ENCODE data around the gene INPP4B. TPM values are rescaled to one million over a fixed set of nuclear protein-coding genes. Genes with fewer than 3 reads are reported as not detected.
A peak's percentile ranks its signal among the peaks of the same experiment; 100 is the strongest.

Gene INPP4B
- total and polyA plus RNA-seq, 2 donors (not counting 1 experiment from before 2014, with no cell fraction given) = 19.7 to 22.2 TPM

DNA sequence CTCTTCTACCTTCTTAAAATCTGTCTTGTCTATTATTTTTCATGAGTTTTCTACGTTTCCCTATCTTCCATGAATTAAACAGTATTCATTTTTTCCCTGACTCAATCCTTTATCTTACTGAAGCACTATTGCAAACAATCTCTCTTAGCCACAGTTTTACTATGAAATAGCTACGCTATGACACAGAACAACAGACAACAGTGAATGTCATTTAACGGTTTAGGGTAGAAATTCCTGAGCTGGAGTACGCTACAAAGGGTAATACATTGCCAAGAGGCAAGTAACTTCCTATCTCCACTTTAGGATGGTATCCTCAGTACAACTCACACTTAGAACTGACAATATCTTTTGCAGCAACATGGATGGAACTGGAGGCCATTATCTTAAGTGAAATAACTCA lies 552.6 kb downstream of the INPP4B start:
- no peaks in the 10 kb centered on the region for H3K27me3 ChIP-seq (ENCODE audit: control insufficient read depth, insufficient read depth, low read length)
- no peaks in the 10 kb centered on the region for H4K20me1 ChIP-seq (ENCODE audit: control insufficient read depth, extremely low read depth, insufficient read depth, low read length)
- no peak overlapping the region for H3K4me3 ChIP-seq (replicated peaks in 1 of 4; ENCODE audit: control extremely low read depth in 1 of 4, insufficient read depth in 1 of 4, low read depth in 3 of 4, low read length in 4 of 4)
- H3K4me1 ChIP-seq (ENCODE audit: control insufficient read depth, extremely low read depth, insufficient read depth, low read length) = no peaks in the 10 kb centered on the region
- no peak overlapping the region for H3K4me2 ChIP-seq (ENCODE audit: extremely low read depth, insufficient read depth, low read length)
- H3K9me3 ChIP-seq (ENCODE audit: control insufficient read depth, insufficient read depth, low read depth, low read length) = no peaks in the 10 kb centered on the region
- H2AFZ ChIP-seq (ENCODE audit: low read length) = no peak overlapping the region
- TF ChIP-seq EZH2 (IDR thresholded peaks at IDR 0.05; ENCODE audit: low read length, missing control alignments) = no peak
- TF ChIP-seq, protein P1, sequence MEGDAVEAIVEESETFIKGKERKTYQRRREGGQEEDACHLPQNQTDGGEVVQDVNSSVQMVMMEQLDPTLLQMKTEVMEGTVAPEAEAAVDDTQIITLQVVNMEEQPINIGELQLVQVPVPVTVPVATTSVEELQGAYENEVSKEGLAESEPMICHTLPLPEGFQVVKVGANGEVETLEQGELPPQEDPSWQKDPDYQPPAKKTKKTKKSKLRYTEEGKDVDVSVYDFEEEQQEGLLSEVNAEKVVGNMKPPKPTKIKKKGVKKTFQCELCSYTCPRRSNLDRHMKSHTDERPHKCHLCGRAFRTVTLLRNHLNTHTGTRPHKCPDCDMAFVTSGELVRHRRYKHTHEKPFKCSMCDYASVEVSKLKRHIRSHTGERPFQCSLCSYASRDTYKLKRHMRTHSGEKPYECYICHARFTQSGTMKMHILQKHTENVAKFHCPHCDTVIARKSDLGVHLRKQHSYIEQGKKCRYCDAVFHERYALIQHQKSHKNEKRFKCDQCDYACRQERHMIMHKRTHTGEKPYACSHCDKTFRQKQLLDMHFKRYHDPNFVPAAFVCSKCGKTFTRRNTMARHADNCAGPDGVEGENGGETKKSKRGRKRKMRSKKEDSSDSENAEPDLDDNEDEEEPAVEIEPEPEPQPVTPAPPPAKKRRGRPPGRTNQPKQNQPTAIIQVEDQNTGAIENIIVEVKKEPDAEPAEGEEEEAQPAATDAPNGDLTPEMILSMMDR (conservative IDR thresholded peaks at IDR 0.05 in 1 of 2, IDR thresholded peaks at IDR 0.05 in 1 of 2; ENCODE audit: low read depth in 1 of 2, low read length in 2 of 2) = no peak
- no peaks in the 10 kb centered on the region for H3K36me3 ChIP-seq (ENCODE audit: control insufficient read depth, insufficient read depth, low read length)
- no peak overlapping the region for H3K27ac ChIP-seq (ENCODE audit: insufficient read depth, low read length)
- DNase-seq (ENCODE audit: low read depth in 2 of 2) = peak in 1 of 2 donors; percentile 83
- H3K79me2 ChIP-seq (ENCODE audit: control insufficient read depth, insufficient read depth, low read length) = no peaks in the 10 kb centered on the region
- H3K9ac ChIP-seq (ENCODE audit: insufficient read depth, low read length) = no peak overlapping the region

DNA sequence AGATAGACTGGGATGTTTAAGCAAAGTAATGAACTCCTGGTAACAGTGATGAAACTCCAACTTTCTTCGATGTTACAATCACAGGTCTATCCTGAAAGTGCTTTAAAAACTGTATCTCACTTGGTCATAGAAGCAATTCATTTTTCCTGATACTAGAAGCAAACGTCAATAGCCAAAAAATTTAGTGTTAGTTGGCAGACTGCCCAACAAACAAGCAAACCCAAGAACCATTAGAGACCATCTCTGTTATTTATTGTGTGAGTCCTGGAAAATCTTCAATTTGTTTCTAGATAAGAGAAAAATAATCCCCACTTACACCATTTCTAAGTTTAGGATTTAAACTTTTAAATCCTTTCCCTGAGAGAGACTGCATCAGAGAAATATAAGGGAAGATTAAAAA lies 553.9 kb downstream of the INPP4B start:
- Histone ChIP-seq H3K4me2 (ENCODE audit: extremely low read depth, insufficient read depth, low read length) (no peak overlapping the region), H3K9ac (ENCODE audit: insufficient read depth, low read length) (no peak overlapping the region), H3K36me3 (ENCODE audit: control insufficient read depth, insufficient read depth, low read length) (no peaks in the 10 kb centered on the region), H2AFZ (ENCODE audit: low read length) (no peak overlapping the region), H3K9me3 (ENCODE audit: control insufficient read depth, insufficient read depth, low read depth, low read length) (no peaks in the 10 kb centered on the region), H4K20me1 (ENCODE audit: control insufficient read depth, extremely low read depth, insufficient read depth, low read length) (no peaks in the 10 kb centered on the region), H3K79me2 (ENCODE audit: control insufficient read depth, insufficient read depth, low read length) (no peaks in the 10 kb centered on the region), H3K4me3 (replicated peaks in 1 of 4; ENCODE audit: control extremely low read depth in 1 of 4, insufficient read depth in 1 of 4, low read depth in 3 of 4, low read length in 4 of 4) (no peak overlapping the region), H3K27ac (ENCODE audit: insufficient read depth, low read length) (no peak overlapping the region), H3K4me1 (ENCODE audit: control insufficient read depth, extremely low read depth, insufficient read depth, low read length) (no peaks in the 10 kb centered on the region), H3K27me3 (ENCODE audit: control insufficient read depth, insufficient read depth, low read length) (no peaks in the 10 kb centered on the region)
- TF ChIP-seq EZH2 (IDR thresholded peaks at IDR 0.05; ENCODE audit: low read length, missing control alignments) = no peak
- TF ChIP-seq, protein P1 (conservative IDR thresholded peaks at IDR 0.05 in 1 of 2, IDR thresholded peaks at IDR 0.05 in 1 of 2; ENCODE audit: low read depth in 1 of 2, low read length in 2 of 2) = no peak
- DNase-seq (ENCODE audit: low read depth in 2 of 2) = no peak

DNA sequence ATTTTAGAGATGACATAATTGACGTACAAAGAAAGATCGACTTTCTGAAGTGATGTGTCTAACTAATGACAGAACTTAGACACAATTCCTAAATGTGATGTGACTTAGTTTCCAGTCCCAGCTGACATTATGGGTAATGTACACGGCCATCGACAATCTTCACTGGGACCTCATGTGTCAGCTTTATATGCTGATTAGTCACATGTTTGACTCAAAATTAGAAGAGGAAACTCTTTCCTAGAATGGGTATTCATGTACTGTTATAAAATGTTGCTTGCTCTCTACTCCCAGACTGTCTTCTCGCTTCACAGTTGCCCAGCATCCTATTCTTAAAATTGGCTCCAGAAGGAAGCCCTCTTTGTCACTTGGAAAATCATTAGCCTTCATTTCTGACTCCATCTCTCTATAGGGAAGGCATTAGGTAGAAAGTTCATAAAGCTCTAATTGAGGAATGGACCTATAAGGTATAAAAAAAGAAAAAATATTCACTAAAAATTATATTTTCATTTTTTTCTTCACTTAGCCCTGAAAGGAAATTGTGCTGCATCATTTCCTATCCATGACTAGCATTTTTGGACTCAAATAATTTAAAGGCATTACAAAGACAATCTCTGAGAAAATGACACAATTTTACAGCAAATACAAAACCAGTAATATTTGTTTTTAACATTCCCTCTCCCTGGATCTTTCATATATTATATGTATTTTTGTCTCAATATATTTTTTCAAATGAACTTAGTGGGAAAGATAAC lies 554.6 kb downstream of the INPP4B start:
- no peak overlapping the region for H3K9ac ChIP-seq (ENCODE audit: insufficient read depth, low read length)
- H3K79me2 ChIP-seq (ENCODE audit: control insufficient read depth, insufficient read depth, low read length) = no peaks in the 10 kb centered on the region
- no peak overlapping the region for H3K4me3 ChIP-seq (replicated peaks in 1 of 4; ENCODE audit: control extremely low read depth in 1 of 4, insufficient read depth in 1 of 4, low read depth in 3 of 4, low read length in 4 of 4)
- H3K27ac ChIP-seq (ENCODE audit: insufficient read depth, low read length) = no peak overlapping the region
- DNase-seq (ENCODE audit: low read depth in 2 of 2) = no peak
- no peak overlapping the region for H3K4me2 ChIP-seq (ENCODE audit: extremely low read depth, insufficient read depth, low read length)
- H3K9me3 ChIP-seq (ENCODE audit: control insufficient read depth, insufficient read depth, low read depth, low read length) = no peaks in the 10 kb centered on the region
- TF ChIP-seq EZH2 (IDR thresholded peaks at IDR 0.05; ENCODE audit: low read length, missing control alignments) = no peak
- TF ChIP-seq, protein P1 (conservative IDR thresholded peaks at IDR 0.05 in 1 of 2, IDR thresholded peaks at IDR 0.05 in 1 of 2; ENCODE audit: low read depth in 1 of 2, low read length in 2 of 2) = no peak
- H3K27me3 ChIP-seq (ENCODE audit: control insufficient read depth, insufficient read depth, low read length) = no peaks in the 10 kb centered on the region
- no peaks in the 10 kb centered on the region for H4K20me1 ChIP-seq (ENCODE audit: control insufficient read depth, extremely low read depth, insufficient read depth, low read length)
- no peaks in the 10 kb centered on the region for H3K36me3 ChIP-seq (ENCODE audit: control insufficient read depth, insufficient read depth, low read length)
- H3K4me1 ChIP-seq (ENCODE audit: control insufficient read depth, extremely low read depth, insufficient read depth, low read length) = no peaks in the 10 kb centered on the region
- H2AFZ ChIP-seq (ENCODE audit: low read length) = no peak overlapping the region

Data from fibroblast of lung (primary cell).